DOHH2 (cell line): ENCODE data around the gene HOXC4.
"Not testable (repeated sequence)": the region's sequence is repeated elsewhere in the genome, so short reads cannot be mapped to it uniquely, and the experiment has no call there.

Source experiments
- CTCF ChIP-seq: fragments of 200-600 bp; sonication (generic); IDR thresholded peaks from one replicate; pipeline ENCODE4 v1.5.1; 2014; ENCODE audit warnings: antibody characterized with exemption, mild to moderate bottlenecking, low read depth, low read length; ENCODE audit not compliant: poor library complexity, severe bottlenecking
- EZH2phosphoT487 ChIP-seq: fragments of 200-600 bp; sonication (generic); IDR thresholded peaks from 2 replicates; pipeline ENCODE4 v1.6.1; 2017; ENCODE audit warnings: borderline replicate concordance, mild to moderate bottlenecking, antibody characterized with exemption, low read length, moderate library complexity, mixed read lengths

GRCh38 chr12:54102223-54102622 lies 48.6 kb downstream of the HOXC4 start:
- TF ChIP-seq CTCF, EZH2phosphoT487: not testable (repeated sequence)
